GM19372 (cell line): Measurements from ENCODE around the gene GMEB2.
"Not testable (repeated sequence)": the region's sequence is repeated elsewhere in the genome, so short reads cannot be mapped to it uniquely, and the experiment has no call there.

Experiments
- ATAC-seq: cut with Tn5 transposase; IDR thresholded peaks from one replicate; pipeline ENCODE4 v1.9.1; 2021; ENCODE audit warnings: mild to moderate bottlenecking, low read depth, moderate library complexity; ENCODE audit not compliant: unreplicated experiment

Gene GMEB2

GRCh38 chr20:63626424-63627128 is at the start of gene GMEB2:
Gene GMEB2 (minus strand): TSS chr20:63627101. CDS start chr20:63619397, 7,704 bp downstream.
- ATAC-seq = peak; percentile 47

- no peak for ATAC-seq
These were observed 48.9 kb upstream of the GMEB2 start for GRCh38 chr20:63675681-63676368.

- ATAC-seq = no peak
These were observed 47.0 kb upstream of the GMEB2 start for GRCh38 chr20:63673951-63674350.

GRCh38 chr20:63672666-63673065 is 45.8 kb upstream of the GMEB2 start:
- no peak for ATAC-seq

- ATAC-seq = not testable (repeated sequence)
These were observed 44.8 kb upstream of the GMEB2 start for GRCh38 chr20:63671695-63672094.

- ATAC-seq = no peak
These were observed 41.5 kb upstream of the GMEB2 start for GRCh38 chr20:63668351-63668750.

- no peak for ATAC-seq
These were observed 41.0 kb upstream of the GMEB2 start for GRCh38 chr20:63667858-63668257.

- ATAC-seq = no peak
These were observed 38.8 kb upstream of the GMEB2 start for GRCh38 chr20:63665708-63666107.

- no peak for ATAC-seq
These were observed 38.1 kb upstream of the GMEB2 start for GRCh38 chr20:63664861-63665594.

- ATAC-seq = no peak
These were observed 37.4 kb upstream of the GMEB2 start for GRCh38 chr20:63664143-63664851.

GRCh38 chr20:63663332-63664066 is 36.6 kb upstream of the GMEB2 start:
- no peak for ATAC-seq

- ATAC-seq = no peak
These were observed 35.9 kb upstream of the GMEB2 start for GRCh38 chr20:63662813-63663189.

GRCh38 chr20:63661959-63662812 is 35.3 kb upstream of the GMEB2 start:
- no peak for ATAC-seq

GRCh38 chr20:63661108-63661507 is 34.2 kb upstream of the GMEB2 start:
- ATAC-seq = no peak

- no peak for ATAC-seq
These were observed 33.7 kb upstream of the GMEB2 start for GRCh38 chr20:63660622-63661021.

GRCh38 chr20:63660174-63660573 is 33.3 kb upstream of the GMEB2 start:
- ATAC-seq = not testable (repeated sequence)

- ATAC-seq = no peak
These were observed 32.5 kb upstream of the GMEB2 start for GRCh38 chr20:63659370-63659769.

- ATAC-seq = peak; percentile 26
These were observed 31.9 kb upstream of the GMEB2 start for GRCh38 chr20:63658749-63659187.
